IPS DF 4.7 (cell line): Measurements from ENCODE around the gene NFE2L1.
A peak's percentile ranks its signal among the peaks of the same experiment; 100 is the strongest.

Source experiments
- DNase-seq: peaks from one replicate; pipeline ENCODE4 v3.0.0-alpha.2; 2013; ENCODE audit warnings: low spot score; ENCODE audit errors: extremely low read depth

NFE2L1 gene

DNA sequence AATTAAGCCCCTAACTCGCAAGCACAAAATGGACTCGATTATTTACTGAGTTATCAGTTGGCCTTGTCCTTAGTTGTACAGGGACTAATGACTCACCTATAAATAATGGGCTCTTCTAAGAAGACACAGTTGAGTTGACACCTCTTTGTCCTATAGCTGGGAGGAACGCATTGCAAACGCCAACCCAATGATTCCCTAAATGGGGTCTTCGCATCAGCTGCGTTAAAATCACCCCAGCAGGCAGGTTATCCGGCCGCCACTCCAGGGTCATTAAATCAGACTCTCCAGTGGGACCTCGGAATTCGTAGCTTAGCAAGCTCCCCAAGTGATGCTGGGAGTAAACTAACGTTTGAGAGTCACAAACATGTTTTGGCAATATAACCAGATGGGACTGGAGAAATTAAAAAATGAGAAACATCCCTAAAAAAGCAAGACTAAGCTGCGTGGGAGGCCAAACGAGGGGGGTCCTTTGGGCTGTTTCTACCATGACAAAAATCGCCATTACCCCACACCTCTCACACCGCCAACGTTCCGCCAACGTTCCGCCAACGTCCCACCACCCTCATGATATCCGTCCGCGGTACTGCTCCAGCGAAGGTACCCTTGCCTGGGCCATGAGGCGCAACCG is 932 bp upstream of the NFE2L1 start:
- DNase-seq, result no peak

DNA sequence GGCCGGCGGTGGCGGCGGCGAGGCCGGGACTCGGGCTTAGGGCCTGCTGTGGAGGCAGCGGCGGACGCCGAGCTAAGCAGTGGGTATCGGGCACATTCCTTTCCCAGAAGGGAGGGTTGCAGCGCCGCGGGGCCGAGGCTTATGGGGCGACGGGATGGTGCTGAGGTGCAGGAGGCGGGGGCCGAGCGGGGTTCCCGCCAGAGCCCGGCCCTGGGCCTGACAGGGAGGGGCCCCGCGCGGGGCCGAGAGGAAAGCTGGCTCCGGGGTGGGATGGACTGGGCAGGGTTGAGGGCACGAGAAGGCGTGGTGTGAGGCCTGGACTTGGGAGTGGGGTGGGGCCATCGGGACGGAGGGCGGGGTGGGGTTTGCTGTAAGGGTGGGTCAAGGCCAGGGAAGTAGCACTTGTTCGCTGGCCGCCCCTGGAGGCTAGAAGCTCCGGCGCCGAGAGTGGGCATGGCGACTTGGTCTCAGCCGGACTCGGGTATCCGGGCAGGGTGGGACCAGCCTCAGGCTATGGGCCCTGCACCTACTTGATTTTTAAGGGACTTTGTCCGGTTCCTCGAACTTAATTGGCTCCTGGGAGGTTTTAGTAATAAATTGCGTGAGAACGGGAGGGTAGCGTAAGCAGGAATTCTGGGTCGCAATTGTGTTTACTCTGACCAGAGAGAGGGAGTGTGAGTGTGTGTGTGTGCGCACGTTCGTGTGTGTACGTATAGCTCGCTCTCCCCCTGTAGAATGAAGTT is 396 bp downstream of the NFE2L1 start:
- no peak for DNase-seq

DNA sequence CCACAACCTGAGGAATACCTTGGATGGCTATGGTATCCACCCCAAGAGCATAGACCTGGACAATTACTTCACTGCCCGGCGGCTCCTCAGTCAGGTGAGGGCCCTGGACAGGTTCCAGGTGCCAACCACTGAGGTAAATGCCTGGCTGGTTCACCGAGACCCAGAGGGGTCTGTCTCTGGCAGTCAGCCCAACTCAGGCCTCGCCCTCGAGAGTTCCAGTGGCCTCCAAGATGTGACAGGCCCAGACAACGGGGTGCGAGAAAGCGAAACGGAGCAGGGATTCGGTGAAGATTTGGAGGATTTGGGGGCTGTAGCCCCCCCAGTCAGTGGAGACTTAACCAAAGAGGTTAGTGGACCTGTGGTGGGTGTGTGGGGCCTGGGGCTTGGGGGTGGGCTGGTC is 3.1 kb downstream of the NFE2L1 start:
- no peak for DNase-seq

DNA sequence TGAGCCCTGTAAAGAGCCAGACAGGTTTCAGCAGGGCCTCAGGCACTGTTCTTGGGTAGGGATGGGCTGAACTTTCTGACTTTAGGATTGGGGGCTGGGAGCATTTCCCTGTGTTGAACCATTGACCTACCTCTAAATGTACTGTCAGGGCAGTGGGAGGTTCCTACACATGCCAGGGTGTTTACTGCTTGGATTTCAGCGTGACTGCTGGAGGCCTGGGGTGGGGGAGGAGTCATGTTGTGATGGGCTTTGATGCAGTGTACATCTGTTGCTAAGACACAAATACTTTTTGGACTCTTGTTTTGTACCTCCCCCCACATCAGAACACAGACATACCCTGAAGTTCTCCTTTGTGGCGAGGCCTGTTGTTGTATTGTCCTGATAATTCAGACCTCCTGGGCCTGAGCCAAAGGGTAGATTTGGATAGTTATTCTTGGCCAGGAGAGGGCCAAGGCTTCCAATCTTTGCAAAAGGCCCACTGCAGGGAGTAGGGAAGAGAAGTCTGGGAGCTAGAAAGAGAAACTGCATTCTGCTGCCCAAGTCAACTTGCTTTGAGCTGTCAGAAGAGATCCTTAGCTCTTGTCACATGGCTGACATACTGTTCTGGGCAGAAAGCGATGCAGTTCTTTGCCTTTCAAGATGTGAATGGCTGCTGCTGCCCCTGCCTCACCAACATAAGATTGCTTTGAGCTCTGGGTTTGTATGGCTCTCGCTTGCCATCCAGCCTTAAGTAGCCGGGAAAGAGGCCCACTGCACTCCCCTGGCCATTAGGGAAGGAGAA is 3.7 kb downstream of the NFE2L1 start:
- DNase-seq, result no peak

DNA sequence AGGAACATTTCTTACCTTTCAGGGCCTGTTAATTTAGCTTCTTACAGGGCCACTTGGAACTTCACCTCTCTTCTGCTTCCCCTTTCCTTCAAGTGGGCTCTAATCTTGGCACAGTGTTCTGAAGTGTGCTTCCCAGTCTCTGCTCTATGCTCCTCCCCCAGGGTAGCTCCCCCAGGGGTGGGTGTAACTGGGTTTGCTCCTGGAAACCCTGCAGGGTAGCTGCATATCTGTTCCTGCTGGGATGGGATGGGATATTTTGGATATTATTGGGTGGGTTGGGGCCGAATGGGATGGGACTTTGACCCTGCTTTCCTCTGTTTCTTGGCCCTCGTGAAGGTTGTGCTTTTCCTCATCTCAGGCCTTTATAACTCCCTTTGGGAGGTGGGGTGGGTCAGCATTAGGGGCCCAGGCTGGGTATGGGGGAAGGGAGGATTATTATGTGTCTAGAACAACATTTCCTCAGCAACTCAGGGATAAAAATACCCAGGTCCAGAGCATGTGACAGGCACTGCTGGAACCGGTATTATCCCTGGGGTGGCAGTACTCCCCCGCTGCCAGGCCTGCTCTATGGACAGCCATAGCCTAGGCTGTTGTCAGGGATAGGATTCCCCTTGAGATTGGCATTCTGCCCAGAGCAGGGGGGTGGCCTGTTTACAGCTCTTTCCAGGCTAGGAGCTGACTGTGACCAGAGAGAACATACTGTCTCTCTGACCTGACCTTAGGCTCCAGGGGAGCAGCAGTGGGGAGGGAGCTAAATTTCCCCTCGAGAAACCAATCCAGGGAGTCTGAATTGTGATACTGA is 5.0 kb downstream of the NFE2L1 start:
- DNase-seq, result no peak

DNA sequence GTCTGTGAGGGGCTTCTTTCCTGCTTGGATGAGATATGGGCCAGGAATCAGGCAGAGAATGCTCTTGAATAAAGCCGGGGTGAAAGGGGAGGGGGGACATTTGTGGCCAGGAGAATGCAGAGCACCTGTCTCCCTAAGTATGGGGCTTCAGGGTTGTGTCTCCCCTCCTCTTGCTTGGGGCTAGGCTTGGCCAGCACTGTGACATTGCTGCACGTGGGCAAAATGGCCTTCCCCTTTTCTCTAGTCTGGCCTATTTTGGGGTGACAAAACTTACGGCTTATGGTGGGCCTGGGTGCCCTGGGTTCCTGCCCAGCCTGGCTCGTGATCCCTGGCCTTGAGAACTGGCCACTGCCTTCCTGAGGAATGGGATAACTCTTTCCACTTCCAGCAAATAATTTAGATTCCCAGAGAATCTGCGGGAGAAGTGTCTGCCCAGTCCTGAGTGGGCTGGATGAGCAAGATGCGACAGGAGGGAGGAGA is 5.6 kb downstream of the NFE2L1 start:
- DNase-seq, result no peak

DNA sequence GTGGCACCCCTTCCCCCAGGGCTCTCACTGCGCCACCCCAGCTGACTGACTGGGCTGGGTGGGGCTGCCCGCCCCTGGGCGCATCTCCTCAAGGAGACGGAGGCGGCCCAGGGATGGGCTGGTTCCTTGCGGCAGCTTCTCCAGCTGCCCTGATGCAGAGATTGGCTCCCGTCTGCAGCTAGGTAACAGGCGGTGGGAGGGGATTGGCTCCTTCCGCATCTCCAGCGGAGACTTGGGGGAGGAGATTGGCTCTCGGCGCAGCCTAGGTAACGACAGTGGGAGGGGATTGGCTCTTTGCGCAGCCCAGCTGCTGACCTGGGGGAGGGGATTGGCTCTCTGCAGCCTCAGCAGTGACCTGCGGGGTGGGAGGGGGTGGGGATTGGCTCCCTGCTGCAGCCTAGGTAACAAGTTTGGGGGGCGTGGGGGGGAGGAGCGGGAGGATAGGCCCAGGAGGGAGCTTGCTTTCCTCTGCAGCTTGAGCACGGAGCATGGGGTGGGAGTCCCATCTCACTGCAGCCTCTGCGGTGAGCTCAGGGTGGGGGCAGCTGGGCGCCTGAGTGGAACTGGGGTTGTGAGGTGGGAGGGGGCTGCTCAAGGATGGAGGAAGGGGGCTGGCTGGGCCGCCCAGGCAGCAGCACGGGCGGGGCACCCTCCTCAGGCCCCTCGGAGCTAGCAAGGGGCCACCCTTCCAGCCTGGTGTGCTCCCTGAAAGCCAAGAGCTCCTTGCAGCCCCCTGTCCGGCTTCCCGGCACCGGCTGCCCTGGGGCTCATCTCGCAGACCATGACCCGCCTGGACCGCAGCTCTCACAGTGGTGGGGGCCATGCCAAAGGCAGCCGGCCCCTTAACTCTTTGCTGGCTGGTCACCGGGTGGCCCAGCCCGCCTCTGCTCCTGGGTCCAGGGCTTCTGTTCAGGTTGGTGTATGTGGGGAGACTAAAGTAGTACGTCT is 6.4 kb downstream of the NFE2L1 start:
- peak; percentile 99 for DNase-seq

DNA sequence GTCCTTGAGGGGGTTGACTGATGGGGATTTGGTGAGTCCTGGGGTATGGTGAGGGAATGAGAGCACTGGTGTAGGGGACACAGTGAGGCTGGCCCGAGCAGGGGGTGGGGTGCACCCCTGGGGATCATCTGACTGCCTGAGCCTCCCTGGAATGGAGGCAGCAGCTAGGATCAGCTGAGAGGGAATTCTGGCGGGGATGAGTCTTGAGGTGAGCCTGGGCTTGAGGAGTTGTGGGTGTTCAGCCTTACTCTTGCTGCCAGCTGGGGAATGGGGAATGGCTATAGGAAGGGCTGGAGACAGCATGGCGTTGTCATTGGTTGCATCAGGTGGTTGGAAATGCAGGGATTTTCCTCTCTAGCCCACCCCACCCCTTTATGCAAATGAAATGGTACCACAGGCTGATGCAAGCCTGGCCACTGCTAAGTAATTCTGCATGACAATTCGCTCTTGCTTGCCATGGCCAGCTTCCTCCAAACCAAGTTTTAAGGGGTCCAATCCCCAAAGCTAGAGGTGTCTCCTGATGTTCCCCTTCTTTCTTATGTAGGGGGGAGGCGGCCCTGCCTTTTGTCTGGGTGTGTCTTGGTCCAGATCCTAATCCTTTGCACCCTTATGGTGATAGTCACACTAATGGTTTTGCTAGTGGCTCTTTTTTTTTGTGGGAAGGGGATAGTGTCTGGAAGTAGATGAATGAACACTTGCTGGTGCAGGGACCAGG is 7.5 kb downstream of the NFE2L1 start:
- DNase-seq, result peak; percentile 83

DNA sequence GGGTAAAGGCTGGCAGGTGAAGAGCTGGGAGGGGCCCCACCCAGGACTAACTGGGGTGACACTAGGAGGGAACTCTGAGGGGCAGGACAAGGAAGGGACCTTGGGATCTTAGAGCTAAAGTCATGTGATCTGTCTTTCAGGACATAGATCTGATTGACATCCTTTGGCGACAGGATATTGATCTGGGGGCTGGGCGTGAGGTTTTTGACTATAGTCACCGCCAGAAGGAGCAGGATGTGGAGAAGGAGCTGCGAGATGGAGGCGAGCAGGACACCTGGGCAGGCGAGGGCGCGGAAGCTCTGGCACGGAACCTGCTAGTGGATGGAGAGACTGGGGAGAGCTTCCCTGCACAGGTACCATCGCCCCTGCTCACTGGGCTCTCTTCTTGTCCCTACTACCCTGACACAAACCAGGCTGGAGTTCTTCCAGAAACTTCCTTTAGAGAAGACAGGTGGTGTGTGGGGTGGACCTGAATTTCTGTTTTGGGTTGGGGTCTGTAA is 8.1 kb downstream of the NFE2L1 start:
- no peak for DNase-seq

DNA sequence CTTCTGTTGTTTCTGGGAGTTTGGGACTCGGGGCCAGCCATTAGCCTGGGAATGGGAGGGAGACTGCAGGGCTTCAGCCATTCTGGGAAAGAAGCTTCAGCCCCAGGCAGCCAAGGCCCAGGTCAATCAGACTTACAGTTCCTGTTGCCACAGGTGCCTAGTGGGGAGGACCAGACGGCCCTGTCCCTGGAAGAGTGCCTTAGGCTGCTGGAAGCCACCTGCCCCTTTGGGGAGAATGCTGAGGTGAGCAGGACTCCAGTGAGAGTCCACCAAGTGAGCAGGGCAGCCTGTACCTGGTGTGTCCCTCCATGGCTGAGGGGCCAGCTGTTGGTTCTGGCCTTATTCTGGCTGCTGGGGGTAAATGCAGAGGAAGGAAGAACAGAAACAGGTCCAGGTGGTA is 8.7 kb downstream of the NFE2L1 start:
- DNase-seq, result no peak

DNA sequence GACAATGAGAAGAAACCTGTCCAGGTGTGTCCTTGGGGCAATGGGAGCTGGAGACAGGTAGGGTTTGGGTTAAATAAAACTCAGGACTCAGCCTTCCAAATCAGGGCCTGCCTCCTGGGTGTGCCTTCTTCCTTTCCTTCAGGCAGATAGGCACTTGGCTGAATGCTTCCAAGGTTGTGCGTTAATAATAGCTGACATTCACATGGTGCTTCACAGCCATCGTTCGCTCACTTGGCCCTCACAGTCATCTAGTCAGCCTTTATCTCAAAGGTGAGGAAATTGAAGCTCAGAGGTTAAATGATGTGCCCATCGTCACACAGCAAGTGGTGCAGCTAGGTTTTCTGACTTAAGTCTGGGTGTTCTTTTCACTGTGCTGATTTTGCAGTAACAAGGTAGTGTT is 9.5 kb downstream of the NFE2L1 start:
- DNase-seq, result no peak

DNA sequence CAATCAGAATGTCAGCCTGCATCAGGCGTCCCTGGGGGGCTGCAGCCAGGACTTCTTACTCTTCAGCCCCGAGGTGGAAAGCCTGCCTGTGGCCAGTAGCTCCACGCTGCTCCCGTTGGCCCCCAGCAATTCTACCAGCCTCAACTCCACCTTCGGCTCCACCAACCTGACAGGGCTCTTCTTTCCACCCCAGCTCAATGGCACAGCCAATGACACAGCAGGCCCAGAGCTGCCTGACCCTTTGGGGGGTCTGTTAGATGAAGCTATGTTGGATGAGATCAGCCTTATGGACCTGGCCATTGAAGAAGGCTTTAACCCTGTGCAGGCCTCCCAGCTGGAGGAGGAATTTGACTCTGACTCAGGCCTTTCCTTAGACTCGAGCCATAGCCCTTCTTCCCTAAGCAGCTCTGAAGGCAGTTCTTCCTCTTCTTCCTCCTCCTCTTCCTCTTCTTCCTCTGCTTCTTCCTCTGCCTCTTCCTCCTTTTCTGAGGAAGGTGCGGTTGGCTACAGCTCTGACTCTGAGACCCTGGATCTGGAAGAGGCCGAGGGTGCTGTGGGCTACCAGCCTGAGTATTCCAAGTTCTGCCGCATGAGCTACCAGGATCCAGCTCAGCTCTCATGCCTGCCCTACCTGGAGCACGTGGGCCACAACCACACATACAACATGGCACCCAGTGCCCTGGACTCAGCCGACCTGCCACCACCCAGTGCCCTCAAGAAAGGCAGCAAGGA is 10.4 kb downstream of the NFE2L1 start:
- no peak for DNase-seq

DNA sequence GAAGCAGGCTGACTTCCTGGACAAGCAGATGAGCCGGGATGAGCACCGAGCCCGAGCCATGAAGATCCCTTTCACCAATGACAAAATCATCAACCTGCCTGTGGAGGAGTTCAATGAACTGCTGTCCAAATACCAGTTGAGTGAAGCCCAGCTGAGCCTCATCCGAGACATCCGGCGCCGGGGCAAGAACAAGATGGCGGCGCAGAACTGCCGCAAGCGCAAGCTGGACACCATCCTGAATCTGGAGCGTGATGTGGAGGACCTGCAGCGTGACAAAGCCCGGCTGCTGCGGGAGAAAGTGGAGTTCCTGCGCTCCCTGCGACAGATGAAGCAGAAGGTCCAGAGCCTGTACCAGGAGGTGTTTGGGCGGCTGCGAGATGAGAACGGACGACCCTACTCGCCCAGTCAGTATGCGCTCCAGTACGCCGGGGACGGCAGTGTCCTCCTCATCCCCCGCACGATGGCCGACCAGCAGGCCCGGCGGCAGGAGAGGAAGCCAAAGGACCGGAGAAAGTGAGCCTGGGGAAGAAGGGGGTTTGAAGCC is 11.0 kb downstream of the NFE2L1 start:
- DNase-seq, result no peak

DNA sequence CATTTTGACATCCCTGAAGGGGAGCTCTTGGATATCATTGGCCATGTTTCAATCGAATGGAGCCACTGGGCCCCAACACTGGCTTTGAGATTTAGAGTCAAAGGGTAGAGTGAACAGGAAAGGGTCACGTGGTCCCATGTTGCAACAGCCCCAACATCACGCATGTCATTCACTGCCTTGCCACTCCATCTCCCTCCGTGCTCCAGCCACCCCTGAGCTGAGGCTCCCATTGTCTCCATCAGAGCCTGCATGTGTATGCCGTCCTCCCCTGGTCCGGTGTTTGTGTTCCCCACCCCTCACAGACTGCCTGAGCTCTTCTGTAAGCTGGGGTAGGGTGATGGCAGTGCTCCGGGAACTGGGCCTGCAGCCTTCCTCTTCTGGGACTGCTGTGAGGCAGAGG is 12.1 kb downstream of the NFE2L1 start:
- DNase-seq, result no peak

DNA sequence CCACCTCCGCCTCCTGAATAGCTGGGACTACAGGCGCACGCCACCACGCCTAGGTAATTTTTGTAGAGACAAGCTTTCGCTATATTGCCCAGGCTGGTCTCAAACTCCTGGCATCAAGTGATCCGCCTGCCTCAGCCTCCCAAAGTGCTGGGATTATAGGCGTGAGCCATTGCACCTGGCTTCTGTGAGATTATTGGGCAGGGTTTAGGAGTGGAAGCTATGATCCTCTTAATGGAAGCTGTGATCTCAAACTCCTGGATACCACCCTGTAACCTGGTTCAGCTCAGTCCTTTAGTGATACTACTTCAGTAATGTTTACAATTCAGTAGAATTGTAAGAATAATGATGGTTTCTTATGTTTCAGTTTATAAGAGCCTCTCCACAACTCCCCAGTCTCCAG is 14.1 kb downstream of the NFE2L1 start:
- no peak for DNase-seq

DNA sequence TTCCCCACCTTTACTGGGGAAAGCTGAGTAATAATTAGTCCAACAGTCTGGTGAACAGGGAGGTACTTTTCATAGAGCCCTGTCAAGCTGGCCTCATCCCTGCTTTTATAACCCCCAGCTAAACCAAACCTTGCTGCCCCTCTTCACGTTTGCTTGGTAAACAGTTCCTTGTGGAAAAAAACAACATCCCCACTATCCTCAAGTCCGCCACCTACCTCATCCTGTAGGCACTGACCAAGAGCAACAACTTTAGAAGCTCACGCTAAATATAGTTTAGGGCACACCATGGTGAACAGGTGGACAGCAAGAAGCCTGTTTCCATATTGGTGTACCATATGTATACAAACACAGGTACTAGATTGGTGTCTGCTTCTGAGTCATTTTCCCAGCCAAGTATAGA is 16.5 kb downstream of the NFE2L1 start:
- no peak for DNase-seq

DNA sequence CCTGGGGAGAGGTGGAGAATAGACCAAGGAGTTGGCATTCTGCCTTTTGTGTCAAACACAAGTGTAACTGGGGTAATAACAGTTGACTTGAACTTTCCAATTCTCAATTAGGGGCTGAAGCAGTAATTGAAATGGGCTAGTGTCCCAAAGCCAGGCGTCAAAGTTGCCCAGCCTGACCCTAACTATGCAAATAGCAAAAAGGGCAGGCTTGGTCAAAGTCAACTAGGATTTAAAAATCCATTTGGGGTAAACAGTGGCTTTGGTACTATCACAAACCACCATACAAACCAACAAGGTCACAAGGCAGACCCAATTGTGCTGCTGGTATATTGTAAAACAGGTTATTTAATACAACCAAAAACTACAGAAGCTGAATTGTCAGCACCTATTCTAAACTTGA is 18.0 kb downstream of the NFE2L1 start:
- DNase-seq, result no peak

DNA sequence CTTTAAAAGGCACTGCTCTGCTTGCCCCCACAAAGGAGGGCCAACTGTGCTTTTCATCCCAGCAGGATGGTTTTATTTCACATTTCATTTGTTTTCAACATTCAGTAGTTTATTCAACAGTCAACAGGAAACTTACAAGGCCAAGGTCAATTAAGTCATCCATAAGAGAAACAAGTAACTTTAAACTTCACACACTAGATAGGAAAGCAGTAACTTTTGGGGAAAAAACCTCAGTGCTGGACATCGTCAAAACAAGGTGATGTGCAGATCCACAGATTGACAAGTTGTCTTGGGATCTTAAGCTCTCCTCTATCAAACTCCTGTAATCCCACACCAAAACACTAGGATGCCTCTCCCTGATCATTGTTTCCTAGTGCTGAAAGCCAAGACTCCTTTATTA is 18.5 kb downstream of the NFE2L1 start:
- DNase-seq, result no peak

DNA sequence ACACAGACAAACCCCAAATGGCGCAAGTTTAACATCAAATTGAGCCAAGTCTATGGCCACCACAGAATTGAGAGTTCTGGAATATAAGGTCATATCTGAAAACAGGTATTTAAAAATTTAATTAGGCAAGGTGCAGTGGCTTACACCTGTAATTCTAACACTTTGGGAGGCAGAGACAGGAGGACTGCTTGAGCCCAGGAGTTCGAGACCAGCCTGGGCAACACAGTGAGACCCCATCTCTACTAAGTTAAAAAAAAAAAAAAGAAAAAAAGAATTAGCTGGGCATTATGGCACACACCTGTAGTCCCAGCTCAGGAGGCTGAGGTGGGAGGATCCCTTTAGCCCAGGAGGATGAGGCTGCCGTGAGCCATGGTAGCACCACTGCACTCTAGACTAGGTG is 19.1 kb downstream of the NFE2L1 start:
- no peak for DNase-seq
